HS-5 (cell line): ENCODE data around the gene FZD1.
"Not testable (repeated sequence)": the region's sequence is repeated elsewhere in the genome, so short reads cannot be mapped to it uniquely, and the experiment has no call there.

ENCODE experiments used
- DNase-seq: peaks from one replicate; pipeline ENCODE4 v3.0.0-alpha.2; 2012; ENCODE audit warnings: low read depth

The FZD1 gene

DNA sequence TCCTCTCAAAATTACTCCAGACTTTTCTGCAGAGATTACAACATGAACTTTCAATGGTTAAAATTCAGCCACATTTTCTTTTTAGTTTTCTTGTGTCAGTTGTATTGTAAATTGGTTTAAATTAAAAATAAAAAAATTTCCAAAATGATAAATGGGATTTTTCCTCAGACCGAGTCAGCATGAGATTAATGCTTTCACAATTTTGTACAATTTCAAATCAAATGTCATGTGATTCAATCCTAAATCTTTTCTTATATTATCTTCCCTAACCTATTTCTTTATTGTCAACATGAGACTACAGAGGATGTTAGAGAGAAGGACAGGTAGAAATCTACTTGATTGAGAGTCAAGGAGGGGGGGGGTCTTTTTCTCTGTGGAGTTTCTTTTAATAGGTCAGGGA lies 33.7 kb downstream of the FZD1 start:
- no peak for DNase-seq

DNA sequence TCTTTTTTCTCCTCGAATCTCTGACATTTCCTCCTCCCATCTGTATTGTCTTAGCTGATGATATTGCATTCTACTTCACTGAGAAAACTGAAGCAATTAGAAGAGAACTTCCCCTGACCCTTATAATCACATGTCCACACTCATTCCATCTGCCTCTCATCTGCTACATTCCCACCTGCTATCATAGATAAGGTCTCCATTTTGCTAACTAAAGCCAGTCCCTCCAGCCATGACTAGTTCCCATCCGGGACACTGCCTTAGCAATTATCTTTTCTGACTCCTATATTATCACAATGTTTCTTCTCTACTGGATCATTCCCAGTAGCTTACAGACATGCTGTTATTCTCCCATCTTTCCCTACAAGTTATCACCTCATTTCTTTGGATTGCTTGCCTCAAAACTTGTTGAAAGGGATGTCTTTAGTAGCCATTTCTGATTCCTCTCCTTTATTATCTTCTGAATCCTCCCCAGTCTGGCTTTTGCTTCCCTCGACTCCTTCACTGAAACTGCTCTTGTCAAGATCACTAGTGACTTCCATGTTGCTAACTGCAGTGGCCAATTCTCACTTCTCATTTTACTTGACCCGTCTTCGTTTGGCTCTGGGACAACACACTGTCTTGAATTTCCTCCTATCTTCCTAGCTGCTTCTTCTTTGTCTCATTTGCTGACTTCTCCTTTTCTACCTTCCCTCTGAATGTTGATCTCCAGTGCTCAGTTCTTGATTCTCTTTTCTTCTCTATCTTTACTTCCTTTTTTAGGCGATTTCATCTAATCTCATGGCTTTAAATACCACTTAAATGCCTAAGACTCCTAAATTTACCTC lies 35.9 kb downstream of the FZD1 start:
- no peak for DNase-seq

DNA sequence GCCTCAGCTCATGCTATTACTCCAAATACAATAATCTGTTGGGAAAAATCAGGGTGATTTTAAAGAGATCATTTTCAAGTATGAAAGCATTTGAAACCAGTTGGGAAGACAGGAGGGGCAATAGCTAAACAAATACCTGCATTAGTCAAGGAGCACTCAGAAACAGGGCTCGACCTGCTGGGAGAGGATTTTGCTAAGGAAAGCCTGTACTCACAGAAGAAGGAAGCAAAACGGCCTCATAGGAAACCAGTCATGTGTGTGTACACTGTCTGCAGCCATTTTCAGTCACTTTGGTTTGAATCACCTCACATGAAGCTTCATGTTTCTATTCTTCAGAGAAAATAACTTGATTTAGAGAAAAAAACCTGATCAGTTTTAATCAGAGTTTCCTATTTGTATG lies 38.6 kb downstream of the FZD1 start:
- DNase-seq: no peak

DNA sequence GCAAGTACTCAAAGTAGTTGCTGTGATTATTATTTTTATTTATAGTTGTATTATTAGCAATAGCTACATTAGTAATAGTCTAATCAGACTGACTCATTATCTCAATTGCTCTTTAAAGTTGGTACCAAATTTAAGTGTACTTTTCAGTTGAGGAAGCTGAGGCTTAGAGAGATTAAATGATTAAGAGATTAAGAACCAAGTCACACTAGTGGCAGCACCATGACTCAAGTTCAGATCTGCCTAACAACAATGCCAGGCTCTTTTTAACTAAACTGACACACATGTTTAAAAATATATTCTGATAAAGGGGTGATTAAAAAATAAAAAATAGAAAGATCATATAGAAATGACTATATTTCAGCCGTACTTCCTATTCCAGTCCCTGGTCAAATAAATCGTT lies 42.0 kb downstream of the FZD1 start:
- no peak for DNase-seq

DNA sequence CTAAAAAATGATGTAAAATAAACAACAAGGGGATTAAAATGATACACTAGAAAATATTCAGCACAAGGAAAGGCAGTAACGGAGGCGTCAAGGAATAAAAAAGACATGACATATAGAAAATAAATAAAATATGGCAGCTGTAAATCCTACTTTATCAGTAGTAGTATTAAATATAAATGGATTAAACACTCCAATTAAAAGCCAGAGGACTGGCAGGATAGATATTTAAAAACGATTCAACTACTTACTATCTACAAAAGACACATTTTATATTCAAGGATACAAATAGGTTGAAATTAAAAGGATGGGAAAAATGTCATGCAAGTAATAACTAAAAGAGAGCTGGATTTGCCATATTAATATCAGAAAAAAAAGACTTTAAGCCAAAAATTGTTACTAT lies 43.2 kb downstream of the FZD1 start:
- DNase-seq: no peak

DNA sequence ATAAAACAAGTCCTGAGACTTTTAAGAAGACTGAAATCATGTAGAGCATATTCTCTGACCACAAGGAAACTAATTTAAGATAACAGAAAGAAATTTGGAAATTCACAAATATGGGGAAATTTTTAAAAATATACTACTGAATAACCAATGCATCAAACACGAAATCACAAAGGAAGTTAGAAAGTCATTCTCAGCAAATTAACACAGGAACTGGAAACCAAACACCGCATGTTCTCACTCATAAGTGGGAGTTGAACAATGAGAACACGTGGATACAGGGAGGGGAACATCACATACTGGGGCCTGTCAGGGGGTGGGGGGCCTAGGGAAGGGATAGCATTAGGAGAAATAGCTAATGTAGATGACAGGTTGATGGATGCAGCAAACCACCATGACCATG lies 44.0 kb downstream of the FZD1 start:
- DNase-seq: not testable (repeated sequence)

DNA sequence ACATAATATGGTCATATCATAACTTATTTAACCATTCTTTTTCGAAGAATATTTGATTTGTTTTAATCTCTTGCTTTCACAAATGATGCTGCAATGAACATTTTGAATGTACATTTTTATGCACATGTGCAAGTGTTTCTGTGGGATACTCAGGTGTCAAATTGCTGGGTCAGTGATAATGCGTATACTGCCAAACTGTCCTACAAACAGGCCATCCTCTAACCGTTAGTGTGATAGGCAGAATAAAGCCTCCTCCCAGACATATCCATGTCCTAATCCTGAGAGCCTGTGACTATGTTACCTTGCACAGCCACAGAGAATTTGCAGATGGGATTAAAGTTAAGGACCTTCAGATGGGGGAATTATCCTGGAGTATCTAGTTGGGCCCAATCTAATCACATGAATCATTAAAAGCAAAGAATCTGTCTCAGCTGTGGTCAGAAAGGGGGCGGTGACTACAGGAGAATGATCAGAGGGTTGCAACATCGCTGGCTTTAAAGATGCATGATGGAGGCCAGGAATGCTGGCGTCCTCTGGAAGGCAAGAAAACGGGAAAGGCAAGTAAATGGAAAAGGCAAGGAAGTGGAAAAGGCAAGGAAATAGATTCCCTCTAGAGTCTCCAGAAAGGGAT lies 46.7 kb downstream of the FZD1 start:
- peak; percentile 19 for DNase-seq

DNA sequence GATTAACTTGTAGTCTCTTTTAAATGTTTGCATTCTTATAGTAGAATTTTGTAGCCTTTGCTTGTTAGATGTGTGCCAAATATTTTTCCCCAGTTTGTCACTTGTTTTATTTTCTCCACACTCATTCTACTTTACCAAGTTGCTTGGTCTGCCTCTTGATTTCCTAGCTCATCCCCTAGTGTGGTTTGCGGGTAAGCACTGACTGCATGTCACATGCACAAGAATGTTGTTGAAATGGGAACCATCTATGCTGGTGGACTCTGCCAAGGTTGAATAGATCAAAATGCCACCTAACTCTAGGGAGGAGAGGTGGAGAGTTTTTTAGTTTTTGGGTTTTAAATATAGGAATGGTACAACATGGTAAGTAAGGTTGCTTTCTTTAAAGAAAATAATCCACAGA lies 47.6 kb downstream of the FZD1 start:
- no peak for DNase-seq

DNA sequence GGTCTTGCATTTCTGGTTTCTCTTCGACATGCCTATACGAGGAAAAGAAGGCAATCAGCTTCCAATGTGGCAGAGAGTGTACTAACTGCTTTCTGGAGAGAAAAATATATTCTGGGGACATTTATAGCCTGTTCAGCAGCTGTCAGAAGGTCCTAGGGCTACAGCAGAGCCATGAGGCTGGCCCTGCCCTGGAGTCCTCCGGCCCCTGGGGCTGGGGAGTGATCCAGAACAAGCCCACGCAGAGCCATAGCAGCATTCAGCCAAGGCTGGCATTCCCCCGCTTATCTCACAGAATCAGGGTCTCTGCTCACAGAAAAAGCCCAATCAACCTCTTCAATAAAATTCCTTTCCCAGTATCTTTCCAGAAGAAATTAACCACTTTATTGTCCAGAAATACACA lies 48.9 kb downstream of the FZD1 start:
- no peak for DNase-seq

DNA sequence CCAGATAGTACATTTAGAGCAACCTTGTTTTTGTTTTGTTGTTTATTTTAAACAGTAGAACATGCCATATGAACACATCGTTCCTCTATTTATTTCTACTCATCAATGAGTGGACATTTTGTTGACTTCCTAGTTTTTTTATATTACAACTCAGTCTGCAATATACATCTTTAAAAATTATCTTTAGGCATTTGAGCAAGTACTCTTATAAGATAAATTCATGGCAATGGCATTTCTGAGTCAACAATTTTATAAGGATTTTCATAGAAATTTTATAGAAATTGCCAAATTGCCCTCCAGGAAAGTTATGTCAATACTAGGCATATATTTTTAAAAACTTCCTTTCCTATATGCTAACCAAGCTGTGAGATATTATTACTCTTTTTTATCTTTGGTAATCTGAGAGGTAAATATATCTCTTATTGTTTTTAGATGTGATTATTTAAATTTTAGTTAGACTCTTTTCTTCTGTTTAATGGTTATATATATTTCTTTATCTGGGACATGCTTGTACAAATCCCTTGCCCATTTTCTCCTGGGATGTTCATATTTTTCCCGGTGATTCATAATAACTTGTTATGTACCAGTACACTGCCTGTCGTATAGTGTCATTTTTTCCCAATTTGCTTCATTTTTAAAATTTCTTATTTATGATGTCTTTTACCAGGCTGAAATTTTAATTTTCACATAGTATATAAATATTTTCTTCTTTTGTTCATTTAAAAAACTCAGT lies 50.5 kb downstream of the FZD1 start:
- peak; percentile 8 for DNase-seq

DNA sequence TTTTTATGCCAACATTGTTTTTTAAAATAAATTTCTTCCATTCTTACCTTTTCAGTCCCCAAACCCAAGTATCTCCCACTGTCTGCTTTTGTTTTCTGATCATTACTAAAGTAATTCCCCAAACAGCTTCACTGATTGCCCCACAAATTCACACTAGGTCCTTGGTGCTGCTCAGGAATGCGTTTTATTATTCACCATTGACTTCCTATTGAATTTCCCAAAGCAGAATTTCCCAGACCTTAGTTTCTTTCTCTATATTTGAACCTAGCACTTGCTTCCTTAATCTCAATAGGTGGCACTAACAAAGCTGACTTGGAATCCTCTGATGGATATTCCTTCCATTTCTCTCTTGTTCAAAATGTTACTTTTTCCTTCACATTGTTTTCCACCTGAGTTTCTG lies 52.2 kb downstream of the FZD1 start:
- no peak for DNase-seq

DNA sequence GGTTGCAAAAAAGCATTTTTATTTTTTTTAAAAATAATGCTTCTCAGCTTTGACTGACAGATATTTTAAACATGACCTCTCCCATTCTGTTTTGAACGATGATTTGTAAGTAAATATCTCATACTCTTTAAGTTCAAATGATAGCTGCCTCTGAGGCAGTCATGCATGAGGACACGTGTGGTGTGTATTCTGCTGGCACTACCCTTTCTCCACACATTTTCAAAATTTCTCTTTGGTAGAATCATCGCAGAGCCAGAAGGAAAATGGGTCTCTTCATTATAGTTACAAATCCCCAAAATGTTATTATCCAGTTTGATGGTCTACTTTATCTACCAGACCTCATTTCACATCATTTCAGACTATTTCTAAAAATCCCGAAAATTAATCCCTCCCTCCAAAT lies 55.1 kb downstream of the FZD1 start:
- no peak for DNase-seq

DNA sequence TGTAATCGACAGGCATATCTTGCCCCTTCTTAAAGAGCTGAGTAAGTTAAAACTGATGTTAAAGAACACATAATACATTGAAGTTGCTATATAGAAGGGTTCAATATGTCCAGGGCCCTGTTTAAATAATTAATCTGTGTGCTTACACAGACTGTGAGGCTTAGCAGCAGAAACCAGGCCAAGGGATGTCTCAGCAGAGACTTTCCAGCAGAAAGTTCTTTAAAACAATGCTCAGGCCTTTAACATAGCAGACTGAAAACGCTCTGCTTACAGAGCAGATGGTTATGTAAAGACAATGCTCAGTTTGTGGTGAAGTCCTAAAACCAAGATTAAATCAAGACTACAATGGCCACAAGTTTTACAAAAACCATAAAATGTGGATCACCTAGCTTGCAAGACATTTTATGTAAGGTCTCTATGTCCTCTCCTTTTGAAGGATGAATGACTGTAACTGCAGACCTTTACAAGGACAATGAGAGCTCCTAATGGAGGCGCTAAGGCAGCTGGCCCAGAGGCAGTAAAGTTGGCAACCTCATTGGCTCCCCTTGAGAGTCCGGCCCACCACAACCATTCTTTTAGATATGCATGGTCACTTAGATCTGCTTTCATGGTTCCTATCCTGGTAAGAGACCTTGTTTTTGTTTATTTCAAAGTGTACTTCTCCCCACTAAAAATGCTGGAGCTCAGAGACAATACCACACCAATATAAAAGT lies 56.3 kb downstream of the FZD1 start:
- DNase-seq: no peak
